GM12878 (cell line): ENCODE data around the gene PTPRD. TPM values are rescaled to one million over a fixed set of nuclear protein-coding genes. Genes with fewer than 3 reads are reported as not detected.

Experiments used
- ATAC-seq: fragments of 200-7000 bp; cut with Tn5 transposase; 3 replicates; pipeline ENCODE4 v1.9.1; 2020; ENCODE audit warnings: mild to moderate bottlenecking, moderate library complexity
- BruUV-seq: library from RNA; stranded (reverse); fragments of 400-500 nt; replicated peaks from 2 replicates; lab custom pipeline; 2021; lab: Mats Ljungman, UMichigan
- CTCF ChIA-PET: fragments of 300-600 bp; sonication (Branson Sonifier 250); formaldehyde crosslinking; extraction: SDS; loops from one replicate; lab custom pipeline; 2021; ENCODE audit warnings: inconsistent platforms; lab: Yijun Ruan, JAX
- POLR2A ChIA-PET: fragments of 350-600 bp; formaldehyde crosslinking; extraction: SDS; loops from one replicate; lab custom pipeline; 2021; ENCODE audit warnings: inconsistent platforms; lab: Charles Lee
- RAD21 ChIA-PET: fragments of 300-600 bp; sonication (Branson Sonifier 250); formaldehyde crosslinking; loops from one replicate; lab custom pipeline; 2023; ENCODE audit warnings: antibody characterized with exemption; ENCODE audit not compliant: unreplicated experiment; lab: Charles Lee
- SMC1A ChIA-PET: fragments of 300-600 bp; sonication (Branson Sonifier 250); formaldehyde crosslinking; loops from one replicate; lab custom pipeline; 2023; ENCODE audit not compliant: unreplicated experiment, uncharacterized antibody; lab: Charles Lee
- DNase-seq: peaks from one replicate; pipeline ENCODE4 v3.0.0-alpha.2; 2011; ENCODE audit warnings: low read depth, low spot score
- FAIRE-seq: peaks from 3 replicates; lab custom pipeline; 2011; peaks lifted over from hg19 to GRCh38; lab: Jason Lieb, UNC
- H2AFZ ChIP-seq: 2 replicates; pipeline ENCODE4 v1.6.0; 2011; ENCODE audit warnings: low read depth, low read length, control low read depth; ENCODE audit not compliant: control insufficient read depth
- H3K27ac ChIP-seq: 2 replicates; pipeline ENCODE4 v1.5.1; 2011; ENCODE audit warnings: control low read depth; ENCODE audit not compliant: control insufficient read depth, insufficient read depth
- H3K27me3 ChIP-seq, 2 experiments: replicated peaks in 1 of 2; 2 replicates each; pipeline versions ENCODE4 v1.6.0 to v1.6.1; 2011; ENCODE audit warnings: low read length in 1 of 2; ENCODE audit not compliant: control insufficient read depth in 2 of 2, insufficient read depth in 2 of 2
- H3K36me3 ChIP-seq, 2 experiments: 2 replicates each; pipeline ENCODE4 v1.5.1; 2011; ENCODE audit warnings: low read length in 1 of 2; ENCODE audit not compliant: control insufficient read depth in 2 of 2, insufficient read depth in 2 of 2
- H3K4me1 ChIP-seq: 2 replicates; pipeline ENCODE4 v1.6.1; 2011; ENCODE audit warnings: mild to moderate bottlenecking, low read length, moderate library complexity, mixed read lengths; ENCODE audit not compliant: control insufficient read depth, insufficient read depth
- H3K4me2 ChIP-seq: 2 replicates; pipeline ENCODE4 v1.6.0; 2011; ENCODE audit warnings: control low read depth; ENCODE audit not compliant: control insufficient read depth, insufficient read depth
- H3K4me3 ChIP-seq: fragments of 200-600 bp; sonication (generic); 2 replicates; pipeline ENCODE4 v1.5.1; 2016
- H3K79me2 ChIP-seq: 2 replicates; pipeline ENCODE4 v1.6.0; 2011; ENCODE audit warnings: low read length; ENCODE audit not compliant: control insufficient read depth, insufficient read depth
- H3K9ac ChIP-seq: 2 replicates; pipeline ENCODE4 v1.8.0; 2011; ENCODE audit warnings: low read length, control low read depth, mixed read lengths; ENCODE audit not compliant: control insufficient read depth, insufficient read depth
- H3K9me3 ChIP-seq: replicated peaks from 3 replicates; pipeline ENCODE4 v1.5.1; 2011; ENCODE audit warnings: mild to moderate bottlenecking, low read length; ENCODE audit not compliant: control insufficient read depth, insufficient read depth
- H4K20me1 ChIP-seq: 2 replicates; pipeline ENCODE4 v1.6.0; 2011; ENCODE audit not compliant: control insufficient read depth, insufficient read depth
- CREB1 ChIP-seq: IDR thresholded peaks from 2 replicates; pipeline ENCODE4 v1.6.1; 2012; ENCODE audit warnings: low read depth, mild to moderate bottlenecking, inconsistent platforms
- DPF2 ChIP-seq: fragments of 450-650 bp; IDR thresholded peaks from 2 replicates; pipeline ENCODE4 v1.6.1; 2017; ENCODE audit warnings: mild to moderate bottlenecking
- KAT2A ChIP-seq: conservative IDR thresholded peaks from 2 replicates; pipeline ENCODE4 v1.6.1; 2011; ENCODE audit warnings: low read depth, low read length; ENCODE audit not compliant: control insufficient read depth
- NR2C2 ChIP-seq: IDR thresholded peaks from 2 replicates; pipeline ENCODE4 v1.6.1; 2011; ENCODE audit warnings: borderline replicate concordance, low read depth; ENCODE audit not compliant: control insufficient read depth, insufficient read length
- POLR2AphosphoS5 ChIP-seq: IDR thresholded peaks from 2 replicates; pipeline ENCODE4 v1.6.1; 2011; ENCODE audit warnings: mild to moderate bottlenecking, low read length, inconsistent platforms
- POU2F2 ChIP-seq: IDR thresholded peaks from 3 replicates; pipeline ENCODE4 v1.6.1; 2011; ENCODE audit warnings: low read depth, mild to moderate bottlenecking, low read length, borderline replicate concordance
- SMAD5 ChIP-seq: IDR thresholded peaks from 2 replicates; pipeline ENCODE4 v1.6.1; 2016; ENCODE audit warnings: antibody characterized with exemption, low read depth
- SMC3 ChIP-seq: IDR thresholded peaks from 2 replicates; pipeline ENCODE4 v1.6.1; 2011; ENCODE audit warnings: low read length, improper control_type of control experiment, borderline replicate concordance
- SUPT20H ChIP-seq: IDR thresholded peaks from 2 replicates; pipeline ENCODE4 v1.6.1; 2011; ENCODE audit warnings: low read depth, mild to moderate bottlenecking, low read length, moderate library complexity, borderline replicate concordance; ENCODE audit not compliant: control insufficient read depth
- TBL1XR1 ChIP-seq: IDR thresholded peaks from 2 replicates; pipeline ENCODE4 v1.6.1; 2012; ENCODE audit warnings: low read depth, low read length, improper control_type of control experiment
- WGBS: methylation state at CpG from one replicate; pipeline ENCODE4 v1.1.6; 2016; ENCODE audit warnings: low lambda C conversion rate; ENCODE audit not compliant: insufficient replicate concordance, insufficient coverage; ENCODE audit errors: missing lambda C conversion rate; 5-methylcytosine and 5-hydroxymethylcytosine counted together
- in situ Hi-C: fragments of 300-500 bp; cut with MboI; formaldehyde crosslinking; loops from 9 replicates; pipeline ENCODE4 v1.14.3; 2018; ENCODE audit warnings: mixed read lengths
- intact Hi-C: fragments of 100-400 bp; cut with micrococcal nuclease; formaldehyde crosslinking; loops from one replicate; pipeline ENCODE4 v1.14.2; 2022; ENCODE audit not compliant: unreplicated experiment
- polyA plus RNA-seq, 11 experiments: library from polyadenylated mRNA; depleted of rRNA in 4 of 11; unstranded in 6 of 11; stranded (reverse) in 5 of 11; fragments of >200 nt; fragmentation: Nextera tagmentation in 4 of 11; fragmentation: Illumina TruSeq in 1 of 11; extraction: Ambion mirVana in 4 of 11; extraction: Trizol in 1 of 11; gene quantifications; 1 replicate in 1 of 11; 2 replicates in 10 of 11; pipeline versions ENCODE4 v1.2.1 to v1.2.3, GENCODE V29; 2011 to 2016; ENCODE audit warnings: inconsistent platforms in 2 of 11, missing spikeins in 2 of 11, low read depth in 1 of 11
- total RNA-seq, 4 experiments: library from RNA; depleted of rRNA in 3 of 4; stranded (reverse); fragments of >200 nt in 3 of 4; fragmentation: Illumina TruSeq in 1 of 4; extraction: Trizol in 1 of 4; gene quantifications; 2 replicates each; pipeline versions ENCODE4 v1.2.1 to v1.2.3, GENCODE V29; 2013 to 2021
- TF ChIP-seq, protein P1 (sequence below): fragments of 450-650 bp; IDR thresholded peaks from 2 replicates; pipeline ENCODE4 v1.6.1; 2017; ENCODE audit warnings: antibody characterized with exemption, mild to moderate bottlenecking, moderate library complexity

PTPRD gene
- total and polyA plus RNA-seq, 10 of the 15 experiments (the other 5 are each of a cell fraction or from before 2014, with no cell fraction given) = under 0.01 to 0.05 (median 0.01) TPM; not detected in 7

DNA sequence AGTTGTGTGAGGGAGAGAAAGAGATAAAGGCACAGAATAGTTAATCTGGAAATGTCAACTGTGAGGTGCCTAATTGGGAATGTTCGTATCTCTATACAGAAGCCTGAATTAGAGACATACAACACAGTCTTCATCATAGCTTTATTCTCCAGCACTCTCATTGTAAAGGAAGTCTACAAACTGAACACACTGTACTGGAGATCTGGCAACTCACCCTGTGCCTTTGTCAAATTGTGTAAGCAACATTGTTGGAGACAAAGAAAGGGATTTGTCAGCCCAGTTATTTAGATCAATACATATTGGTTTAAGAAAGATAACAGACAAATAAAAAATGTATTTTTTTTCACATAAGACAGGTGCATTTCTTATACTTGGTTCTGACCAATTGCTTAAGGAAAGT, 1980.3 kb downstream of the PTPRD start:
- no peak overlapping the region for H2AFZ ChIP-seq
- H3K4me1 ChIP-seq = no peaks in the 10 kb centered on the region
- no peaks in the 10 kb centered on the region for H3K36me3 ChIP-seq
- no peak overlapping the region for H3K27ac ChIP-seq
- H3K4me3 ChIP-seq = no peak overlapping the region
- intact Hi-C loops = no loop called here
- 0% methylated on average over 1 of the region's 1 CpG for WGBS
- H4K20me1 ChIP-seq = no peaks in the 10 kb centered on the region
- ChIA-PET RAD21 (no interaction called here), CTCF (no interaction called here), POLR2A (no interaction called here), SMC1A (no interaction called here)
- in situ Hi-C loops = no loop called here
- H3K27me3 ChIP-seq = no peaks in the 10 kb centered on the region
- H3K9ac ChIP-seq = no peak overlapping the region
- FAIRE-seq = no peak
- no TSS peak for BruUV-seq
- no peak for DNase-seq
- H3K4me2 ChIP-seq = no peak overlapping the region
- TF ChIP-seq KAT2A (no peak), NR2C2 (no peak), DPF2 (no peak), SMC3 (no peak), POU2F2 (no peak), TBL1XR1 (no peak), SUPT20H (no peak), POLR2AphosphoS5 (no peak), SMAD5 (no peak), CREB1 (no peak)
- TF ChIP-seq, protein P1, sequence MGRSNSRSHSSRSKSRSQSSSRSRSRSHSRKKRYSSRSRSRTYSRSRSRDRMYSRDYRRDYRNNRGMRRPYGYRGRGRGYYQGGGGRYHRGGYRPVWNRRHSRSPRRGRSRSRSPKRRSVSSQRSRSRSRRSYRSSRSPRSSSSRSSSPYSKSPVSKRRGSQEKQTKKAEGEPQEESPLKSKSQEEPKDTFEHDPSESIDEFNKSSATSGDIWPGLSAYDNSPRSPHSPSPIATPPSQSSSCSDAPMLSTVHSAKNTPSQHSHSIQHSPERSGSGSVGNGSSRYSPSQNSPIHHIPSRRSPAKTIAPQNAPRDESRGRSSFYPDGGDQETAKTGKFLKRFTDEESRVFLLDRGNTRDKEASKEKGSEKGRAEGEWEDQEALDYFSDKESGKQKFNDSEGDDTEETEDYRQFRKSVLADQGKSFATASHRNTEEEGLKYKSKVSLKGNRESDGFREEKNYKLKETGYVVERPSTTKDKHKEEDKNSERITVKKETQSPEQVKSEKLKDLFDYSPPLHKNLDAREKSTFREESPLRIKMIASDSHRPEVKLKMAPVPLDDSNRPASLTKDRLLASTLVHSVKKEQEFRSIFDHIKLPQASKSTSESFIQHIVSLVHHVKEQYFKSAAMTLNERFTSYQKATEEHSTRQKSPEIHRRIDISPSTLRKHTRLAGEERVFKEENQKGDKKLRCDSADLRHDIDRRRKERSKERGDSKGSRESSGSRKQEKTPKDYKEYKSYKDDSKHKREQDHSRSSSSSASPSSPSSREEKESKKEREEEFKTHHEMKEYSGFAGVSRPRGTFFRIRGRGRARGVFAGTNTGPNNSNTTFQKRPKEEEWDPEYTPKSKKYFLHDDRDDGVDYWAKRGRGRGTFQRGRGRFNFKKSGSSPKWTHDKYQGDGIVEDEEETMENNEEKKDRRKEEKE = no peak
- TF ChIP-seq, all 136 proteins: peak for 0
- ATAC-seq = no peak
- no peaks in the 10 kb centered on the region for H3K9me3 ChIP-seq
- H3K79me2 ChIP-seq = no peaks in the 10 kb centered on the region
